Measurements from ENCODE around the gene ZAR1L. TPM values are rescaled to one million over a fixed set of nuclear protein-coding genes. Genes with fewer than 3 reads are reported as not detected.

Gene ZAR1L
- total and polyA plus RNA-seq, 4 donors = not detected

DNA sequence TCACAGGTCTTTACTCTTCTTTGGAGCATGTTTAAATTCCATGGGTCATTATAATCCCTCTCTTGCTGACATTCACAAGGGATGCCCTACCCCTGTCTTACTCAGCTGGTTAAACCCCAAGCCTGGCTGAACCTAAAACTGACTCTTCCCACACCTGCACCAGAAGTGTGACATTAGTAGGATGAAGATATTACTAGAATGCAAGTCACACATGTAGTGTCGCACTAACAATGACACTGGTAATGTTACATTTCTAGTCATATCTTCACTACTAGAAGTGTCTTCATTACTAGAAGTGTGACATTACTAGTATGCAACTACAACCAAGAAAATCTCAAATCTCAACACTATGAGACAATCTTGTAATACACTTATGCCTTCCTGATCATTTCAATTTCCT is 14.2 kb downstream of the ZAR1L start:
- Histone ChIP-seq H3K9ac (ENCODE audit: low read depth in 1 of 2, low read length in 2 of 2) (no peak overlapping the region), H3K4me1 (ENCODE audit: control insufficient read depth in 4 of 4, insufficient read depth in 4 of 4, low read length in 3 of 4) (peaks cover 2 to 9% (median 6%) of the 10 kb centered on the region in 4 donors), H3K27me3 (ENCODE audit: control insufficient read depth in 4 of 4, insufficient read depth in 4 of 4, low read length in 3 of 4) (no peaks in the 10 kb centered on the region), H3K36me3 (ENCODE audit: control insufficient read depth in 4 of 4, insufficient read depth in 3 of 4, low read depth in 1 of 4, low read length in 3 of 4) (peaks cover 0 to 1% (median under 1%) of the 10 kb centered on the region in 4 donors), H3K27ac (ENCODE audit: low read depth in 1 of 2, low read length in 2 of 2) (no peak overlapping the region), H3K9me3 (ENCODE audit: control insufficient read depth in 4 of 4, low read length in 3 of 4) (no peaks in the 10 kb centered on the region), H3K4me3 (ENCODE audit: low read depth in 1 of 3, low read length in 3 of 3) (no peak overlapping the region)
- no peak for TF ChIP-seq TAF1 (conservative IDR thresholded peaks at IDR 0.05)
- TF ChIP-seq EGR1 (IDR thresholded peaks at IDR 0.05; ENCODE audit: low read depth in 2 of 2) = no peak
- TF ChIP-seq FOXA2 (IDR thresholded peaks at IDR 0.05) = no peak
- TF ChIP-seq GABPA (IDR thresholded peaks at IDR 0.05 in 1 of 2, conservative IDR thresholded peaks at IDR 0.05 in 1 of 2) = no peak
- TF ChIP-seq, protein P1, sequence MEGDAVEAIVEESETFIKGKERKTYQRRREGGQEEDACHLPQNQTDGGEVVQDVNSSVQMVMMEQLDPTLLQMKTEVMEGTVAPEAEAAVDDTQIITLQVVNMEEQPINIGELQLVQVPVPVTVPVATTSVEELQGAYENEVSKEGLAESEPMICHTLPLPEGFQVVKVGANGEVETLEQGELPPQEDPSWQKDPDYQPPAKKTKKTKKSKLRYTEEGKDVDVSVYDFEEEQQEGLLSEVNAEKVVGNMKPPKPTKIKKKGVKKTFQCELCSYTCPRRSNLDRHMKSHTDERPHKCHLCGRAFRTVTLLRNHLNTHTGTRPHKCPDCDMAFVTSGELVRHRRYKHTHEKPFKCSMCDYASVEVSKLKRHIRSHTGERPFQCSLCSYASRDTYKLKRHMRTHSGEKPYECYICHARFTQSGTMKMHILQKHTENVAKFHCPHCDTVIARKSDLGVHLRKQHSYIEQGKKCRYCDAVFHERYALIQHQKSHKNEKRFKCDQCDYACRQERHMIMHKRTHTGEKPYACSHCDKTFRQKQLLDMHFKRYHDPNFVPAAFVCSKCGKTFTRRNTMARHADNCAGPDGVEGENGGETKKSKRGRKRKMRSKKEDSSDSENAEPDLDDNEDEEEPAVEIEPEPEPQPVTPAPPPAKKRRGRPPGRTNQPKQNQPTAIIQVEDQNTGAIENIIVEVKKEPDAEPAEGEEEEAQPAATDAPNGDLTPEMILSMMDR (IDR thresholded peaks at IDR 0.05; ENCODE audit: low read depth, low read length, missing input control) = no peak
- no peak for TF ChIP-seq HNF4G (IDR thresholded peaks at IDR 0.05)
- TF ChIP-seq JUND (IDR thresholded peaks at IDR 0.05) = no peak
- no peak for TF ChIP-seq FOXA1 (IDR thresholded peaks at IDR 0.05)
- 91% methylated on average over 1 of the region's 1 CpG for WGBS
- no peak for DNase-seq (ENCODE audit: low spot score)

DNA sequence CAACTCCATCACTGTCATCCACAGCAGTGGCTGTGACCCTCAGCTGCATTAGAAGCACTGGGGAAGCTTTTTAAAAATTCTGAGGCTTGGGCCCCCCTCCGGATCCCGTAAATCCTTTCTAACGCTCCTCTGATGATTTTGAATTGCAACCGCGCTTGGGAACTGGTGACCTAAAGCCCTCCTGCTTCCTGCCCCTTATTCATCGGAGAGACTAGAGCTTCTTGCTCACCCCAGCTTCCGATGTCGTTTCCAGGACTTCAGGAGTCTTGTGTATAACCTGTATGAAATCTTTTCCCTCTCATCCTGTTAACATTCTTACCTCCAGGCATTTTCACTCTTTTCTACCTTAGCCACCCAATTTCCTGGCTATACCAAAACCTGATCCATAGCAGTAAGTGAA is 14.8 kb downstream of the ZAR1L start:
- TF ChIP-seq EGR1 (IDR thresholded peaks at IDR 0.05; ENCODE audit: low read depth in 2 of 2) (no peak), RAD21 (IDR thresholded peaks at IDR 0.05) (no peak), JUND (IDR thresholded peaks at IDR 0.05) (no peak), YY1 (IDR thresholded peaks at IDR 0.05) (no peak), GABPA (IDR thresholded peaks at IDR 0.05 in 1 of 2, conservative IDR thresholded peaks at IDR 0.05 in 1 of 2) (no peak), SP1 (IDR thresholded peaks at IDR 0.05) (no peak), FOXA1 (IDR thresholded peaks at IDR 0.05) (no peak), RXRA (IDR thresholded peaks at IDR 0.05) (no peak), NR2F2 (IDR thresholded peaks at IDR 0.05) (no peak), FOXA2 (IDR thresholded peaks at IDR 0.05) (no peak), HNF4G (IDR thresholded peaks at IDR 0.05) (no peak), TAF1 (conservative IDR thresholded peaks at IDR 0.05) (no peak)
- TF ChIP-seq, protein P2, sequence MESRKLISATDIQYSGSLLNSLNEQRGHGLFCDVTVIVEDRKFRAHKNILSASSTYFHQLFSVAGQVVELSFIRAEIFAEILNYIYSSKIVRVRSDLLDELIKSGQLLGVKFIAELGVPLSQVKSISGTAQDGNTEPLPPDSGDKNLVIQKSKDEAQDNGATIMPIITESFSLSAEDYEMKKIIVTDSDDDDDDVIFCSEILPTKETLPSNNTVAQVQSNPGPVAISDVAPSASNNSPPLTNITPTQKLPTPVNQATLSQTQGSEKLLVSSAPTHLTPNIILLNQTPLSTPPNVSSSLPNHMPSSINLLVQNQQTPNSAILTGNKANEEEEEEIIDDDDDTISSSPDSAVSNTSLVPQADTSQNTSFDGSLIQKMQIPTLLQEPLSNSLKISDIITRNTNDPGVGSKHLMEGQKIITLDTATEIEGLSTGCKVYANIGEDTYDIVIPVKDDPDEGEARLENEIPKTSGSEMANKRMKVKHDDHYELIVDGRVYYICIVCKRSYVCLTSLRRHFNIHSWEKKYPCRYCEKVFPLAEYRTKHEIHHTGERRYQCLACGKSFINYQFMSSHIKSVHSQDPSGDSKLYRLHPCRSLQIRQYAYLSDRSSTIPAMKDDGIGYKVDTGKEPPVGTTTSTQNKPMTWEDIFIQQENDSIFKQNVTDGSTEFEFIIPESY (IDR thresholded peaks at IDR 0.05) = no peak
- TF ChIP-seq, protein P3, sequence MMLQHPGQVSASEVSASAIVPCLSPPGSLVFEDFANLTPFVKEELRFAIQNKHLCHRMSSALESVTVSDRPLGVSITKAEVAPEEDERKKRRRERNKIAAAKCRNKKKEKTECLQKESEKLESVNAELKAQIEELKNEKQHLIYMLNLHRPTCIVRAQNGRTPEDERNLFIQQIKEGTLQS (IDR thresholded peaks at IDR 0.05) = no peak
- TF ChIP-seq, protein P1 (IDR thresholded peaks at IDR 0.05; ENCODE audit: low read depth, low read length, missing input control) = no peak
- TF ChIP-seq, protein P4, sequence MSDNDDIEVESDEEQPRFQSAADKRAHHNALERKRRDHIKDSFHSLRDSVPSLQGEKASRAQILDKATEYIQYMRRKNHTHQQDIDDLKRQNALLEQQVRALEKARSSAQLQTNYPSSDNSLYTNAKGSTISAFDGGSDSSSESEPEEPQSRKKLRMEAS (IDR thresholded peaks at IDR 0.05) = no peak
- TF ChIP-seq, protein P5, sequence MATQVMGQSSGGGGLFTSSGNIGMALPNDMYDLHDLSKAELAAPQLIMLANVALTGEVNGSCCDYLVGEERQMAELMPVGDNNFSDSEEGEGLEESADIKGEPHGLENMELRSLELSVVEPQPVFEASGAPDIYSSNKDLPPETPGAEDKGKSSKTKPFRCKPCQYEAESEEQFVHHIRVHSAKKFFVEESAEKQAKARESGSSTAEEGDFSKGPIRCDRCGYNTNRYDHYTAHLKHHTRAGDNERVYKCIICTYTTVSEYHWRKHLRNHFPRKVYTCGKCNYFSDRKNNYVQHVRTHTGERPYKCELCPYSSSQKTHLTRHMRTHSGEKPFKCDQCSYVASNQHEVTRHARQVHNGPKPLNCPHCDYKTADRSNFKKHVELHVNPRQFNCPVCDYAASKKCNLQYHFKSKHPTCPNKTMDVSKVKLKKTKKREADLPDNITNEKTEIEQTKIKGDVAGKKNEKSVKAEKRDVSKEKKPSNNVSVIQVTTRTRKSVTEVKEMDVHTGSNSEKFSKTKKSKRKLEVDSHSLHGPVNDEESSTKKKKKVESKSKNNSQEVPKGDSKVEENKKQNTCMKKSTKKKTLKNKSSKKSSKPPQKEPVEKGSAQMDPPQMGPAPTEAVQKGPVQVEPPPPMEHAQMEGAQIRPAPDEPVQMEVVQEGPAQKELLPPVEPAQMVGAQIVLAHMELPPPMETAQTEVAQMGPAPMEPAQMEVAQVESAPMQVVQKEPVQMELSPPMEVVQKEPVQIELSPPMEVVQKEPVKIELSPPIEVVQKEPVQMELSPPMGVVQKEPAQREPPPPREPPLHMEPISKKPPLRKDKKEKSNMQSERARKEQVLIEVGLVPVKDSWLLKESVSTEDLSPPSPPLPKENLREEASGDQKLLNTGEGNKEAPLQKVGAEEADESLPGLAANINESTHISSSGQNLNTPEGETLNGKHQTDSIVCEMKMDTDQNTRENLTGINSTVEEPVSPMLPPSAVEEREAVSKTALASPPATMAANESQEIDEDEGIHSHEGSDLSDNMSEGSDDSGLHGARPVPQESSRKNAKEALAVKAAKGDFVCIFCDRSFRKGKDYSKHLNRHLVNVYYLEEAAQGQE (IDR thresholded peaks at IDR 0.05) = no peak
- peaks cover under 1 to 5% (median 2%) of the 10 kb centered on the region in 4 donors for H3K36me3 ChIP-seq (ENCODE audit: control insufficient read depth in 4 of 4, insufficient read depth in 3 of 4, low read depth in 1 of 4, low read length in 3 of 4)
- no peak overlapping the region for H3K4me3 ChIP-seq (ENCODE audit: low read depth in 1 of 3, low read length in 3 of 3)
- no peak for DNase-seq (ENCODE audit: low spot score)
- no peaks in the 10 kb centered on the region for H3K9me3 ChIP-seq (ENCODE audit: control insufficient read depth in 4 of 4, low read length in 3 of 4)
- peaks cover 2 to 9% (median 6%) of the 10 kb centered on the region in 4 donors for H3K4me1 ChIP-seq (ENCODE audit: control insufficient read depth in 4 of 4, insufficient read depth in 4 of 4, low read length in 3 of 4)
- H3K27me3 ChIP-seq (ENCODE audit: control insufficient read depth in 4 of 4, insufficient read depth in 4 of 4, low read length in 3 of 4) = no peaks in the 10 kb centered on the region
- no peak overlapping the region for H3K9ac ChIP-seq (ENCODE audit: low read depth in 1 of 2, low read length in 2 of 2)
- no peak overlapping the region for H3K27ac ChIP-seq (ENCODE audit: low read depth in 1 of 2, low read length in 2 of 2)
- 69% methylated on average over 8 of the region's 8 CpGs for WGBS
